ENCODE results near the gene SYNCRIP. TPM values are rescaled to one million over a fixed set of nuclear protein-coding genes. Genes with fewer than 3 reads are reported as not detected.
A peak's percentile ranks its signal among the peaks of the same experiment; 100 is the strongest.
"Not testable (repeated sequence)": the region's sequence is repeated elsewhere in the genome, so short reads cannot be mapped to it uniquely, and the experiment has no call there.

SYNCRIP gene
- polyA plus RNA-seq, 1 donor from 2014 or later = 69.4 TPM

DNA sequence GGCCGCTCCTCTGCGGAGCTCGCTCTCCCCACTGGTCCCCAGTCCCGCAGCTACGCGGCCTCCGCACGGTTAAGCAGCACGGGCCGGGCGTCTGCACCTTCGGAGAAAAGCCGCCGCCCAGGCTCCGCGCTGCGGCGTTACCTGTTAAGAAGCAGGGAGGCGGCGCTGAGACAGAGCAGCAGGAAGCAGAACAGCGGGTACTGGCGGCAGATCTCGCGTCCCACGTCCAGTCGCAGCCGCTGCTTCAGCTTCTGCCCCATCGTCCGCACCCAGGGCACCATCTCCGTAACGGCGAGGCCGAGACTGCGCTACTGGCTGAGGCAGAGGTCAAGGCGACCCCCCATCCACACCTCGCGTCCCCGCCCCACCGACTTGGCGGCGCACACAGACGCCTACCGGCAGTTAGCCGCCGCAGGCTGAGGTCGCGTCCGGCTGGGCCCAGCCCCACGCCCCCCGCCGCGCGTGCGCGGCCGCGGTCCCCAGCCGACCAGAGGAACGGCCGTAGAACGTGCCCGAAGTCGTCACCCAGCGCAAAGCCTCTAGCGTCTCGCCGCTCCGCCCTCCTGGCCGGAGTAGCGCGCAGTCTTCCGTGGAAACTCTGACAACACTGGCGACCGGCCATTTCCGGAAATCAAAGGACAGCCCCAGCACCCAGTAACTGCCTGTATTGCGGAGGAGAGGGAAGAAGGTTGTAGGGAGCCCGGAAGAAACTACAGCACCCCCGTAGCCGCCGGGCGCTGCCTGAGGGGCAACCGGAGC lies 49.1 kb downstream of the SYNCRIP start, which contains the start of gene SNX14:
TSS of gene SNX14 (minus strand) at position 421 of the 759 bp plus-strand sequence. CDS start at position 281, 140 bp downstream.
- Mint-ChIP-seq H3K27me3 (no peaks in the 10 kb centered on the region), H3K4me1 (peaks cover 26 to 41% (median 33%) of the 10 kb centered on the region in 3 donors), H3K9me3 (no peaks in the 10 kb centered on the region), H3K36me3 (peaks cover 10% of the 10 kb centered on the region), H3K27ac (peak within 1 kb of the TSS; percentile 93 to 98 (median 97)), H3K4me3 (peak within 1 kb of the TSS; percentile 94 to 98 (median 98))

DNA sequence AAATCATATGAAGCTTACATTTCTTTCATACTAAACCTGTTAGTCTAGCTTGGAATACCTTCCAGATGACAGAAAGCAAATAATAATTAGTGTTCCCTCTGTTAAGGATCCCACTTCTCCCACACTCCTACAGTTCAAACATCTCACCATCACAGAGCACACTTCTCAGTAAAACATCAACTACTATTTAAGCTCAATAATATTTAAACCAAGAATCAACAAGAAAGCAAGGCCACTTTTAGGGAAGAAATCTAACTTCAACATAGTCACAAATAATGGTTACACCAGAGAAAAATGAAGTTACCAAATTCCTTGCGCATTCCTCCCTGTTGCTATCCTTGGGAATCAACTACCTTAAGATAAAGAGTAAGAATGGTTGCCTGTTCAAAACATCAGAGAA lies 50.7 kb downstream of the SYNCRIP start:
- Mint-ChIP-seq H3K9me3 (no peaks in the 10 kb centered on the region), H3K4me3 (peak overlapping the region; percentile 57 to 98 (median 96)), H3K27me3 (no peaks in the 10 kb centered on the region), H3K36me3 (peaks cover 12% of the 10 kb centered on the region), H3K27ac (peak overlapping the region in 2 of 3 donors; percentile 6 to 21), H3K4me1 (peaks cover 27 to 42% (median 37%) of the 10 kb centered on the region in 3 donors)

DNA sequence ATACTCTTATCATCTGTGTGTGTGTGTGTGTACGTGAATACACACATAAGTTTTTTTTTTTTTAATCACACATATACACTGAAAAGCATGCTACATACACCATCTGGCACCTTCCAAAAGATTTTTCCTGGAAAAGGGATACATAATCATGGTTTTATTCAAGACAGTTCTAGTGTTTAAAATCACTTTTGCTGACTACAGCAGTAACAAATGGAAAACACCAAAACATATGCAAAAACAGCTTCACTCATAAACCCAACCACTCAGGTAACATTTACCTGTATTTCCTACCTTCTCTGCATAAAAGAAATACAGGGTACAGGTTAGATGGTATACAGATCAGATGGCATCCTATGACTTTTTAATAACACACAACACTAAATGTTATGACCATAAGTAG lies 51.5 kb downstream of the SYNCRIP start:
- Mint-ChIP-seq H3K36me3 (peaks cover 13% of the 10 kb centered on the region), H3K27me3 (no peaks in the 10 kb centered on the region), H3K27ac (peak overlapping the region in 1 of 3 donors; percentile 71), H3K9me3 (no peaks in the 10 kb centered on the region), H3K4me3 (peak overlapping the region; percentile 16 to 98 (median 64)), H3K4me1 (peaks cover 30 to 47% (median 39%) of the 10 kb centered on the region in 3 donors)

DNA sequence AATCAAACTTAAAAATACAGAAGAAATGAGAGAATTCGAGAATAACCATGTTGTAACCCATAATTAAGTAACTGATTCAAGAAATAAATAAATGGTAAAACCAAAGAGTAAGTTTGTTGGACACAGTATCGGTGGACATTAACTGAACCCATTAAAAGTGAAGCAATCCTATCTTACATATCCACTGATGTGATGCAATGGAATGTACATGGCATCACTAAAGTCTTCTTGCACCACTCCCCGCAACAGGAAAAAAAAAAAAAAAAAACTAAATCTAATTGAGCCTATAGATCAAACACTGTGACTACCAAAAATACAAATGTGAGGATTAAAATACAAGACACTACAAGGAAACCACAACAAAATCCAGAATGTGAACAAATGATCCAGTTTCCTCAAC lies 56.9 kb downstream of the SYNCRIP start:
- Mint-ChIP-seq H3K4me1 (peaks cover 40 to 50% (median 47%) of the 10 kb centered on the region in 3 donors), H3K27ac (peak overlapping the region in 1 of 3 donors; percentile 21), H3K4me3 (peak overlapping the region in 1 of 4 donors; percentile 65), H3K36me3 (peaks cover 27% of the 10 kb centered on the region), H3K9me3 (peaks cover 2 to 21% (median 12%) of the 10 kb centered on the region in 3 donors), H3K27me3 (no peaks in the 10 kb centered on the region)

DNA sequence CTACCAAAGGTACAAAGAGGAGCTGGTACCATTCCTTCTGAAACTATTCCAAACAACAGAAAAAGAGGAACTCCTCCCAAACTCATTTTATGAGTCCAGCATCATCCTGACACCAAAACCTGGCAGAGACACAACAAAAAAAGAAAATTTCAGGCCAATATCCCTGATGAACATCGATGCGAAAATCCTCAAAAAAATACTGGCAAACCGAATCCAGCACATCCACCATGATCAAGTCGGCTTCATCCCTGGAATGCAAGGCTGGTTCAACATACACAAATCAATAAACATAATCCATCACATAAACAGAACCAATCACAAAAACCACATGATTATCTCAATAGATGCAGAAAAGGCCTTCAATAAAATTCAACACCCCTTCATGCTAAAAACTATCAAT lies 59.9 kb downstream of the SYNCRIP start:
- H3K27me3 Mint-ChIP-seq, H3K4me3 Mint-ChIP-seq, H3K27ac Mint-ChIP-seq: not testable (repeated sequence)
- peaks cover 2 to 21% (median 12%) of the 10 kb centered on the region in 3 donors for H3K9me3 Mint-ChIP-seq
- peaks cover 16% of the 10 kb centered on the region for H3K36me3 Mint-ChIP-seq
- H3K4me1 Mint-ChIP-seq = peaks cover 32 to 39% (median 35%) of the 10 kb centered on the region in 3 donors

DNA sequence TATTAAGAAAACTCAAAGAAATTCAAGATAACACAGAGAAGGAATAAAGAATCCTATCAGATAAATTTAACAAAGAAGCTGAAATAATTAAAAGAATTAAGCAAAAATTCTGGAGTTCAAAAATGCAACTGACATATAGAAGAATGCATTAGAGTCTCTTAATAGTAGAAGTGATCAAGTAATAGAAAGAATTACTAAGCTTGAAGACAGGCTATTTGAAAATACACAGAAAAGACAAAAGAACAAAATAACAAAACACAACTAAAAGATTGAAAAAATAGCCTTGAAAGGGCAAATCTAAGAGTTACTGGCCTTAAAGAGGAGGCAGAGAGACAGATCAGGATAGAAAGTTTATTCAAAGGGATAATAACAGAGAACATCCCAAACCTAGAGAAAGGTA lies 61.1 kb downstream of the SYNCRIP start:
- peaks cover 28 to 34% (median 31%) of the 10 kb centered on the region in 3 donors for H3K4me1 Mint-ChIP-seq
- H3K9me3 Mint-ChIP-seq = peaks cover 2 to 21% (median 12%) of the 10 kb centered on the region in 3 donors
- no peaks in the 10 kb centered on the region for H3K27me3 Mint-ChIP-seq
- no peak overlapping the region for H3K27ac Mint-ChIP-seq
- H3K36me3 Mint-ChIP-seq = peaks cover 14% of the 10 kb centered on the region
- no peak overlapping the region for H3K4me3 Mint-ChIP-seq

DNA sequence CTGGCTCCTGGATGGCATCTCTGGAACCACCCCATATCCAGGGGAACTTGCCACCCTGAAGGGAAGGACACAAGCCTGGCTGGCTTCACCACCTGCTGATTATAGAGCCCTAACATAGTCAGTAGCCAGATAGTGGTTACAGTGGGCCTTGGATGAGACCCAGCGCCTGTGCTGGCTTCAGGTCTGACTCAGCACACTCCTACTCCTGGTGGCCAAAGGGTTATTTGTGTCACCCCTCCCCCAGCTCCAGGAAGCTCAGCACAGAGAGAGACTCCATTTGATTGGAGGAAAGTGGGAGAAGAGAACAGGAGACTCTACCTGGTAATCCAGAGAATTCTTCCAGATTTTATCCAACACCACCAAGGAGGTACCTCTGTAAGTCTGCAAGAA lies 61.8 kb downstream of the SYNCRIP start:
- H3K4me1 Mint-ChIP-seq = peaks cover 28 to 30% (median 29%) of the 10 kb centered on the region in 3 donors
- H3K4me3 Mint-ChIP-seq = no peak overlapping the region
- H3K27ac Mint-ChIP-seq = peak overlapping the region in 1 of 3 donors; percentile 20
- H3K27me3 Mint-ChIP-seq = no peaks in the 10 kb centered on the region
- H3K9me3 Mint-ChIP-seq = peaks cover 2 to 21% (median 11%) of the 10 kb centered on the region in 3 donors
- H3K36me3 Mint-ChIP-seq = peaks cover 14% of the 10 kb centered on the region

DNA sequence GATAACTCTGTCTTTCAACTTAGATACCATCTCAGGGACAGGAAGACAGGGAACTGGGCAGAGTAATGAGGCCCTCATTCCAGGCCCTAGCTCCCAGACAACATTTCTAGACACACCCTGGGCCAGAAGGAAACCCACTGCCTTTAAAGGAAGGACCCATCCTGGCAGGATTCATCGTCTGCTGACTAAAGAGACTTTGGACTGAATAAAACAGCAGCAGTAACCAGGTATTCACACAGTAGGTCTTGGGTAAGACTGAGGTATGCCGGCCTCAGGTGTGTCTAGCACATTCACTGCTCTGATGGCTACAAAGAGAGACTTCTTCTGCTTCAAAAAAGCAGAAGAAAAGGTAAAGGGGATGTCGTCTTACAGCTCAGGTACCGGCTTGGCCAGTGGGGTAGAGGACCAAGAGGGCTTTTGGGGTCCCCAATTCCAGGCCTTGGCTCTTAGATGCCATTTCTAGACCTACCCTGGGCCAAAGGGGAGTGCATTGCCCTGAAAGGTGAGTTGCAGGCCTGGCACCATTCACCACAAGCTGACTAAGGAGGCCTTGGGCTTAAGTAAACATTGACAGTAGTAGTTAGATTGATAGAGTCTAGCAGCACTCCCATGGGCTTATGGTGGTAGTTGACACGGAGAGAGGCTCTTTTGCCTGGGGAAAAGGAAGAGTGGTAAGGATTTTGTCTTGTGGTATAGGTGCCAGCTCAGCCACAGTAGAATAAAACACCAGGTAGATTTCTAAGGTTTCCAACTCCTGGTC lies 62.4 kb downstream of the SYNCRIP start:
- Mint-ChIP-seq H3K4me3 (no peak overlapping the region), H3K9me3 (peaks cover 2 to 21% (median 7%) of the 10 kb centered on the region in 3 donors), H3K4me1 (peaks cover 31 to 33% (median 32%) of the 10 kb centered on the region in 3 donors), H3K36me3 (peaks cover 14% of the 10 kb centered on the region), H3K27me3 (no peaks in the 10 kb centered on the region), H3K27ac (peak overlapping the region in 1 of 3 donors; percentile 20)

DNA sequence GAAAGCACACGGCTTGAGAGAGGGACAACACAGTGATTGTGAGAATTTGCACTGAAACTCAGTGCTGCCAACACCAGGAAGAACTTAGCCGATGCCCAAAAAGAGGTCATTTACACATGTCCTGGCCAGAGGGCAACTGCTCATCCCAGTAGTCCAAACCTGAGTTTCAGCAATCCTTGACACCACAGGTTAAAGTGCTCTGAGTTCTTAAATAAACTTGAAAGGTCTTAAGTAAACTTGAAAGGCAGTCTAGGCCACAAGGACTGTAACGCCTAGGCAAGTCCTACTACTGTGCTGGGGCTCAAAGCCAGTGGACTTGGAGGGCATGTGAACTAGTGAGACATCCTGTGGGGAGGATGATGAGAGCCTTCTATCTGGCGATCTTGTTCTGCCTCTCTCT lies 63.1 kb downstream of the SYNCRIP start:
- H3K27me3 Mint-ChIP-seq = no peaks in the 10 kb centered on the region
- peaks cover 32 to 34% (median 33%) of the 10 kb centered on the region in 3 donors for H3K4me1 Mint-ChIP-seq
- H3K36me3 Mint-ChIP-seq = peaks cover 14% of the 10 kb centered on the region
- H3K9me3 Mint-ChIP-seq = peaks cover 2 to 21% (median 6%) of the 10 kb centered on the region in 3 donors
- H3K27ac Mint-ChIP-seq = peak overlapping the region in 1 of 3 donors; percentile 12
- H3K4me3 Mint-ChIP-seq = no peak overlapping the region

DNA sequence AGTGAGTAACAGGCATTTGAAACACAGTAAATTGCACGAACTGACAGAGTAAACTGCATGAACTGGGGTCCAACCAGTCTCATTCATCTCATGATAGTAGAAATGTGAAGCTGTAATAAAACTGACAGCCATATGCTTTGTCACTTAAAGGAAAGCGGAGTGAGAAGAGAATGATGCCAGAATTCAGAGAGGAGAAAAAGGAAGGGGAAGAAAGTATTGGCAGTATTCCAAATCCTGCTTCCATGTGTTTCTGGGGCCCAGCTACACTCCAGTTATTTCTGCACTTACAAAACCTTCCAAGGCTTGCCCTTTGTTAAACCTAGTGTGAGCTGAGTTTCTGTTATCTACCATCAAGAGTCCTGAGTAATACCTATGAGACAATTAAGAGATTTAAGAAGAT lies 66.2 kb downstream of the SYNCRIP start:
- H3K27ac Mint-ChIP-seq = no peak overlapping the region
- peaks cover 16 to 22% (median 18%) of the 10 kb centered on the region in 3 donors for H3K4me1 Mint-ChIP-seq
- H3K36me3 Mint-ChIP-seq = peaks cover 6% of the 10 kb centered on the region
- no peak overlapping the region for H3K4me3 Mint-ChIP-seq
- no peaks in the 10 kb centered on the region for H3K27me3 Mint-ChIP-seq
- H3K9me3 Mint-ChIP-seq = peaks cover 0 to 1% (median 0%) of the 10 kb centered on the region in 3 donors

DNA sequence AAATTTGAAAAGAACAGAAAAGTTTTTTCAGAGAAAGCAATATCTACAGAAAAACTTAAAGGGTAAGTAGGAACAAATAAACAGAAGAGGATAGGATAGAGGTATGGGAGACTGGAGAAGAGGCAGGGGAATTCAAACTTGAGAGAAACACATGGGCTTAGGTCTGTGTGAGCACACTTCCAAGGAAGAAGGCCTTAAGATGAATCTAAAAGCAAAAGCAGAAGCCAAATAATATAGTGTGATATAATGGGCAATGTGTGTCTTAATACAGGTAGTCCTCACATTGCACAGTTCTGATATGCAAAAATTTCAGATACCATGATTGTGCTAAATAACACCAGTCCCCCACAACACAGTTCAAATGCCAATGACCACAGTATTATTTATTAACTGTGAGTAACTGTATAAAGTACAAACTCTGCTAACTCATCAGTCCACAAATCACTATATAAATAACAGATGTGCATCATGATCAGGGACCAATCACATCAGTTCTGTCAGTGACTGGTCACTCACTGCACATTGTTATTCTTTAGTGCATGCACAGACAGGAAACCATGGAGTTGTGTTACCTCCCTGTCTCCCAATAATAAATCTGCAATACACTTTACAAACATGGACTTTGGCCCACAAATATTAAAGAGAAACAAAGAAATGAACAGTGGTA lies 67.6 kb downstream of the SYNCRIP start:
- Mint-ChIP-seq H3K27ac (no peak overlapping the region), H3K4me3 (peak overlapping the region in 1 of 4 donors; percentile 65), H3K4me1 (peaks cover 12 to 17% (median 14%) of the 10 kb centered on the region in 3 donors), H3K27me3 (no peaks in the 10 kb centered on the region), H3K9me3 (no peaks in the 10 kb centered on the region), H3K36me3 (peaks cover 2% of the 10 kb centered on the region)

DNA sequence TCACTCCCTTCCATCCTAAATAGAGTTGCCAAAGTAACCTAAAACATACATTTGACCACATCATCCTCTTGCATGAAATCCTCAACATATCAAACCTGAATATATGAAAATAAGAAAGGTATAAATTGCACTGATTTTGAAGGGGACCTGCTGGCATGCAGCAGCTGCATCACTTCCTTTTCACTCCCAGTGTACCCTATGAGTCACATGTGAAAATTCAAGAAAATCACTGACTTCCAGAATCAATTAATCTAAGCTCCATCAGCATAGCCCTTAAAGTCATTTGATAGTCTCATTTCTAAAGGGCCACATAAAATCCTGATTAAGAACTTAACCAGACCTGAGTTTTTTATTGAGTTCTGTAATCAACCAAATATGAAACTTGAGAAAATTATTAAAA lies 73.4 kb downstream of the SYNCRIP start:
- peaks cover 3% of the 10 kb centered on the region for H3K36me3 Mint-ChIP-seq
- no peaks in the 10 kb centered on the region for H3K9me3 Mint-ChIP-seq
- H3K27me3 Mint-ChIP-seq = no peaks in the 10 kb centered on the region
- H3K4me3 Mint-ChIP-seq = no peak overlapping the region
- peaks cover 0 to 3% (median 0%) of the 10 kb centered on the region in 3 donors for H3K4me1 Mint-ChIP-seq
- H3K27ac Mint-ChIP-seq = peak overlapping the region in 1 of 3 donors; percentile 6

DNA sequence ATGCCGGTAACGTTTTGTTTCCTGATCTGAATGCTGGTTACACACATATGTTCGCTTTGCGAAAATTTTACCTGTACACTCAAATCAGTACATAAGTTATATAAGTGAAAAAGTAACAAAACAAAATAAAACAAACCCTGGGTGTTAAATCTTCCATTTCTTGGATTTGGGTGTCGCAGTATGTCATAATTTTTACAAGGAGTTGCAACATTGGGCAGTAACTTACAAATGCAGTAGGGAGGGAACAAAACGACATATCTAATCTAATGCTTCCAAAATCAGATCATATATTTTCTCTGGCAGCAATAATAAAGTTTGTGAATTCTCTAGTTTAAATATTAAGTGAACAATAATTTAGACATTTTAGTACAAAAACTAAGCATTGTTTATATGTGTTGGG lies 74.3 kb downstream of the SYNCRIP start:
- Mint-ChIP-seq H3K4me1 (peaks cover 0 to 3% (median 0%) of the 10 kb centered on the region in 3 donors), H3K36me3 (peaks cover 9% of the 10 kb centered on the region), H3K4me3 (no peak overlapping the region), H3K27ac (no peak overlapping the region), H3K9me3 (no peaks in the 10 kb centered on the region), H3K27me3 (no peaks in the 10 kb centered on the region)

DNA sequence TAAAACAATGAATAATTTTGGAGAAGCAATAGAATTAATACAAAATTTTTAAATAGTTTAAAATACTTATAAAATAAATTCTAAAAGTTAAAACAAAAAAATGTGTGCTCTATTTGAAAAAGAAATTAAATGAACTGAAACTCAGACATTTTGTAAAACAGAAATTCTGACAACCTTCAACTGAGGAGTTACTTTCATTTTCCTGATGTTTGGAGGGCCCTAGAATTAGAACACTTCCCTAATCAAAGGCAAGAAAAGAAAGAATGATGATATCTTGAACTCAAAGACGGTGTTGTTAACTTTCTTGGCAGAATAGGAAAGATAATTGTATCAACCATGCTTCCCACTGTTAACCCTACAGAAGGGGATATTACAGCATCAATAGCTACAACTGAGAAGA lies 77.0 kb downstream of the SYNCRIP start:
- peaks cover 0 to 3% (median 0%) of the 10 kb centered on the region in 3 donors for H3K4me1 Mint-ChIP-seq
- H3K4me3 Mint-ChIP-seq = no peak overlapping the region
- no peak overlapping the region for H3K27ac Mint-ChIP-seq
- no peaks in the 10 kb centered on the region for H3K9me3 Mint-ChIP-seq
- peaks cover 13% of the 10 kb centered on the region for H3K36me3 Mint-ChIP-seq
- no peaks in the 10 kb centered on the region for H3K27me3 Mint-ChIP-seq

DNA sequence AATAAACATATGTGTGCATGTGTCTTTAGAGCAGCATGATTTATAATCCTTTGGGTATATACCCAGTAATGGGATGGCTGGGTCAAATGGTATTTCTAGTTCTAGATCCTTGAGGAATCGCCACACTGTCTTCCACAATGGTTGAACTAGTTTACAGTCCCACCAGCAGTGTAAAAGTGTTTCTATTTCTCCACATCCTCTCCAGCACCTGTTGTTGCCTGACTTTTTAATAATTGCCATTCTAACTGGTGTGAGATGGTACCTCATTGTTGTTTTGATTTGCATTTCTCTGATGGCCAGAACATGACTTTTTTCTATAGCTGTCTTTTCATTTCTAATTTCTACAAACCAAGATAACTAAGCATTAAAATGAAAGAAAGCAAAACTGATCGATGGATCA lies 78.5 kb downstream of the SYNCRIP start:
- H3K4me1 Mint-ChIP-seq, H3K27ac Mint-ChIP-seq, H3K4me3 Mint-ChIP-seq, H3K27me3 Mint-ChIP-seq, H3K9me3 Mint-ChIP-seq: not testable (repeated sequence)
- H3K36me3 Mint-ChIP-seq = peaks cover 13% of the 10 kb centered on the region
